Tibial nerve (tissue), 4 donors: ENCODE results near the gene UBR4. TPM values are rescaled to one million over a fixed set of nuclear protein-coding genes. Genes with fewer than 3 reads are reported as not detected.
"Not testable (repeated sequence)": the region's sequence is repeated elsewhere in the genome, so short reads cannot be mapped to it uniquely, and the experiment has no call there.

Source experiments
- DNase-seq, 2 donors: peaks; one replicate each; pipeline ENCODE4 v3.0.0-alpha.2; 2019; ENCODE audit warnings: low spot score in 2 of 2
- H3K27ac ChIP-seq, 4 donors: fragments of 200-600 bp; sonication (generic) in 3 of 4; one replicate each; pipeline ENCODE4 v1.5.1; 2017 to 2019; ENCODE audit warnings: mild to moderate bottlenecking in 1 of 4
- H3K27me3 ChIP-seq, 2 donors: fragments of 200-600 bp; sonication (generic) in 1 of 2; one replicate each; pipeline versions ENCODE4 v1.5.1 to v1.6.0; 2017 to 2019
- H3K36me3 ChIP-seq, 3 donors: fragments of 200-600 bp; sonication (generic); one replicate each; pipeline ENCODE4 v1.5.1; 2018 to 2019
- H3K4me1 ChIP-seq, 4 donors: fragments of 200-600 bp; sonication (generic) in 3 of 4; one replicate each; pipeline ENCODE4 v1.5.1; 2017 to 2019
- H3K4me3 ChIP-seq, 4 donors: fragments of 200-600 bp; sonication (generic) in 3 of 4; one replicate each; pipeline ENCODE4 v1.5.1; 2017 to 2019; ENCODE audit warnings: mild to moderate bottlenecking in 1 of 4, moderate library complexity in 1 of 4
- H3K9me3 ChIP-seq, 4 donors: fragments of 200-600 bp; sonication (generic) in 3 of 4; one replicate each; pipeline ENCODE4 v1.5.1; 2017 to 2019
- EP300 ChIP-seq, 2 donors: sonication (generic); formaldehyde crosslinking; IDR thresholded peaks; one replicate each; pipeline ENCODE4 v1.6.1; 2017; ENCODE audit warnings: antibody characterized with exemption in 2 of 2, mild to moderate bottlenecking in 1 of 2
- POLR2A ChIP-seq, 2 donors: fragments of 450-650 bp; IDR thresholded peaks; one replicate each; pipeline ENCODE4 v1.6.1; 2017; ENCODE audit warnings: antibody characterized with exemption in 2 of 2, mild to moderate bottlenecking in 2 of 2, moderate library complexity in 2 of 2
- WGBS, 2 donors: methylation state at CpG; one replicate each; pipeline ENCODE4 v1.1.5; 2018; 5-methylcytosine and 5-hydroxymethylcytosine counted together
- total RNA-seq, 4 donors: library from RNA; depleted of rRNA; stranded (reverse); fragments of >200 nt; gene quantifications; one replicate each; pipeline ENCODE4 v1.1.0, GENCODE V29; 2016
- TF ChIP-seq, protein P1 (sequence below), 5 experiments: fragments of 200-600 bp in 3 of 5; fragments of 450-650 bp in 2 of 5; sonication (generic) in 3 of 5; IDR thresholded peaks; one replicate each; pipeline ENCODE4 v1.5.1; 2016 to 2019; ENCODE audit warnings: antibody characterized with exemption in 5 of 5, mild to moderate bottlenecking in 3 of 5, moderate library complexity in 2 of 5

UBR4 gene
- total RNA-seq, 4 donors from 2014 or later, result 107 to 190 (median 142) TPM

DNA sequence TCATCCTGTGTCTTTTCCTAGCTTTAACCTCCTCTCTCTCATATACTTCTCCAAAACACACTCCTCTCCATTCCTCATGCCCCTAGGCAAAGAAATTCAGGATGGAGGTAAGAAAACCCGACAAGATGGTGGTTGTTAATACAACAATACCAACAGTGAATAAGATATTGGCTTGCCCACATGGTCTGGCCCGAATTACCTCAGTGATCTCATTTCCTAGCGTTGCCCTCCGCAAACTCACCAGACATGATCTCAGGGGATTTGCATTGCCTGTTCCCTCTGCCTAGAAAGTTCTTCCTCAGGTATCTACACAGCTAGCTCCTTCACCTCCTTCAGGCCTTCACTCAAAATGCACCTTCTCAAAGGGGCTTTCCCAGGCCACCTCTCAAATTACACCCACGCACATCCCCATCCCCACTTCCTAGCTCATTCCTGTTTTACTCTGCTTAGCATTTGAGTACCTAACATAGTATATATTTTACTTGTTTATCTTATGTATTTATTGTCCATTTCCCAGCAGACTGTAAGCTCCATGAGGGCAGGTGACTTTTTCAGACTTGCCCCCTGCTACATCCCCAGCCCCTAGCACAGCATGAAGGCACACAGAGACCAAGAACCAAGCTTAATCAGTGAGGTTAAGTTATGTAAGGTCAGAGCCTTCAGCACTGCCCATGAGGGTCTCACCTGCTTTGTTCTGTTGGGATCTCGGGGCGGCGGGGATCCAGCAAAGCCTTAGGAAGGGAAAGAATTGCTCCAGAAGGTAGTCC, 10.2 kb upstream of the UBR4 start:
- TF ChIP-seq POLR2A (IDR thresholded peaks at IDR 0.05), result no peak
- TF ChIP-seq EP300 (IDR thresholded peaks at IDR 0.05), result no peak
- TF ChIP-seq, protein P1, sequence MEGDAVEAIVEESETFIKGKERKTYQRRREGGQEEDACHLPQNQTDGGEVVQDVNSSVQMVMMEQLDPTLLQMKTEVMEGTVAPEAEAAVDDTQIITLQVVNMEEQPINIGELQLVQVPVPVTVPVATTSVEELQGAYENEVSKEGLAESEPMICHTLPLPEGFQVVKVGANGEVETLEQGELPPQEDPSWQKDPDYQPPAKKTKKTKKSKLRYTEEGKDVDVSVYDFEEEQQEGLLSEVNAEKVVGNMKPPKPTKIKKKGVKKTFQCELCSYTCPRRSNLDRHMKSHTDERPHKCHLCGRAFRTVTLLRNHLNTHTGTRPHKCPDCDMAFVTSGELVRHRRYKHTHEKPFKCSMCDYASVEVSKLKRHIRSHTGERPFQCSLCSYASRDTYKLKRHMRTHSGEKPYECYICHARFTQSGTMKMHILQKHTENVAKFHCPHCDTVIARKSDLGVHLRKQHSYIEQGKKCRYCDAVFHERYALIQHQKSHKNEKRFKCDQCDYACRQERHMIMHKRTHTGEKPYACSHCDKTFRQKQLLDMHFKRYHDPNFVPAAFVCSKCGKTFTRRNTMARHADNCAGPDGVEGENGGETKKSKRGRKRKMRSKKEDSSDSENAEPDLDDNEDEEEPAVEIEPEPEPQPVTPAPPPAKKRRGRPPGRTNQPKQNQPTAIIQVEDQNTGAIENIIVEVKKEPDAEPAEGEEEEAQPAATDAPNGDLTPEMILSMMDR (IDR thresholded peaks at IDR 0.05), result no peak
- DNase-seq, result no peak
- Histone ChIP-seq H3K4me3 (no peak overlapping the region), H3K9me3 (no peaks in the 10 kb centered on the region), H3K36me3 (peaks cover 0 to 97% (median 28%) of the 10 kb centered on the region in 3 donors), H3K27me3 (no peaks in the 10 kb centered on the region), H3K27ac (no peak overlapping the region), H3K4me1 (no peaks in the 10 kb centered on the region)
- 93% methylated on average over 8 of the region's 8 CpGs for WGBS, 2 donors

DNA sequence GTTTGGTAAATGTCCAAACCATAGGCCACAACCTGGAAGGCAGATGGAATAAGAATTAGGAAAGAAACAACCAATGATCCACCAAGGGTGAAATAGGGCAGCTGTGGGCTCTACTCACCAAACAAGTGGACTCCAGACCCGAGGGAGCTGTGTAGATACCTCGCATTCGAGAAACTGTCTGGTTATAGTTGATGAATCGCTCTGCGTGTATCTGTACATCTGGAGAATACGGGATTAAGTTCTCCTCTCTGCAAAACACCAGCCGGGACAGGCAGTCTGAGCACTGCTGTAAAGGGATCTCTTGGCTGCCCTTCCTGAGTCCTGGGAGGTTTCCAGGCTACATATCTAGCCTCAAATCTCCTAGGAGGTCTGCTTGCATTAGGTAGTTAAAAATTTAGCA, 9.4 kb upstream of the UBR4 start:
- Histone ChIP-seq H3K27me3 (no peaks in the 10 kb centered on the region), H3K36me3 (peaks cover 0 to 89% (median 24%) of the 10 kb centered on the region in 3 donors), H3K9me3 (no peaks in the 10 kb centered on the region), H3K4me3 (no peak overlapping the region), H3K4me1 (no peaks in the 10 kb centered on the region), H3K27ac (no peak overlapping the region)
- no peak for DNase-seq
- 84 to 89% methylated on average over 7 of the region's 7 CpGs for WGBS, 2 donors
- no peak for TF ChIP-seq POLR2A (IDR thresholded peaks at IDR 0.05)
- TF ChIP-seq EP300 (IDR thresholded peaks at IDR 0.05), result no peak
- TF ChIP-seq, protein P1 (IDR thresholded peaks at IDR 0.05), result no peak

DNA sequence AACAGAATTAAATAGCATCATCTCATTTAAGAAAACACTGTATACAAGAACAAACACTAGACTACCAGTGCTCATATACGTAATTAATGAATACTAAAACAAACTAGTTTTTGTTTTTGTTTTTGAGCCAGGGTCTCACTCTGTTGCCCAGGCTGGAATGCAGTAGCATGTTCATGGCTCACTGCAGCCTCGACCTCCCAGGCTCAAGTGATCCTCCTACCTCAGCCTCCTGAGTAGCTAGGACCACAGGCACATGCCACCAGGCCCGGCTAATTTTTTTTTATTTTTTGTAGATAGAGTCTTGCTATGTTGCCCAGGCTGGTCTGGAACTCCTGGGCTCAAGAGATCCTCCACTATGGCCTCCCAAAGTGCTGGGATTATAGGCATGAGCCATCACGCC, 6.5 kb upstream of the UBR4 start:
- H3K9me3 ChIP-seq, H3K4me3 ChIP-seq, H3K27ac ChIP-seq, H3K27me3 ChIP-seq, DNase-seq: not testable (repeated sequence)
- Histone ChIP-seq H3K36me3 (peaks cover 0 to 61% (median 13%) of the 10 kb centered on the region in 3 donors), H3K4me1 (peaks cover 0 to 21% (median 8%) of the 10 kb centered on the region in 4 donors)
- 93 to 96% methylated on average over 4 of the region's 4 CpGs for whole genome bisulfite sequencing, 2 donors

DNA sequence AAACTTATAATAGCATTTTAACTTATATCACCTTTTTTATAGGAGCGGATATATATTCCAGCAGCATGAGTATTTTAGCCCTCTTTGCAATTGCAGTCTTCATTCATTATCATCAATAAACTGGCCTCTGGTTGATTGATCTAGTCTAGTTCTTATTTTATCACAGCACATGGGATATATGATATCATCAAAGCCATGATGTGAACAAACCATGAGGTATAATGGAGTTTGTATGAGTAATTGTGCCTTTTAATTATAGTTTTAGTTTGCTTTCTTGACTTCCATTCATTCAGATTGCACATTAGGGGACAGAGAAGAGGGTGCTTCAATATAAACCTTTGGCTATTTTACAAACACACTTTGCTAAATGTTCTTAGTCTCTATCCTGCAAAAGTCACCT, 3.5 kb upstream of the UBR4 start:
- Histone ChIP-seq H3K36me3 (peaks cover 0 to 30% (median 0%) of the 10 kb centered on the region in 3 donors), H3K4me1 (peaks cover 3 to 38% (median 21%) of the 10 kb centered on the region in 4 donors), H3K27ac (no peak overlapping the region), H3K4me3 (no peak overlapping the region), H3K27me3 (no peaks in the 10 kb centered on the region), H3K9me3 (no peaks in the 10 kb centered on the region)
- no peak for DNase-seq
- TF ChIP-seq EP300 (IDR thresholded peaks at IDR 0.05) (no peak), POLR2A (IDR thresholded peaks at IDR 0.05) (no peak)
- TF ChIP-seq, protein P1 (IDR thresholded peaks at IDR 0.05), result no peak
- 93 to 97% methylated on average over 1 of the region's 1 CpG for WGBS, 2 donors

DNA sequence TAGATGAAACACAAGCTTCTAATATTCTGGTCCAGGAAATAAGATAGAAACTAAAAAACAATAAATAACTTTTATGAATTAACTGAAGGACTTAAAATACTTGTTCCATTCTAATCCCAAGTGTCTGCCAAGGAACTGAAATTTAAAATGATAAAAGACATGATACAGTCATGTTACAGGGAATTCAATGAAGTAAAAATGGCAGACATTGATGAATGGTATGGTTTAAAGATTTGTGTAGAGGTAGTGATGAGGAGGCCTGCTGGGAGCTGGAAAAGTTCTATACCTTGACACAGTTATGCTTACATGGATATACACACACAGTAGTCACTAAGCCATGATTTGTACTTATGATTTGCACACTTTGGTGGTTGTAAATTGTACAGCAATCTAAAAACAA, 2.1 kb upstream of the UBR4 start:
- TF ChIP-seq EP300 (IDR thresholded peaks at IDR 0.05) (no peak), POLR2A (IDR thresholded peaks at IDR 0.05) (no peak)
- TF ChIP-seq, protein P1 (IDR thresholded peaks at IDR 0.05), result no peak
- Histone ChIP-seq H3K36me3 (peaks cover 0 to 16% (median 0%) of the 10 kb centered on the region in 3 donors), H3K9me3 (no peaks in the 10 kb centered on the region), H3K27me3 (no peaks in the 10 kb centered on the region), H3K4me1 (peaks cover 3 to 52% (median 26%) of the 10 kb centered on the region in 4 donors), H3K4me3 (no peak overlapping the region), H3K27ac (no peak overlapping the region)
- no peak for DNase-seq
